Fibroblast of the aortic adventitia (primary cell): Measurements from ENCODE around the gene PCDH9. TPM values are rescaled to one million over a fixed set of nuclear protein-coding genes. Genes with fewer than 3 reads are reported as not detected.

ENCODE experiments used
- DNase-seq: peaks from one replicate; pipeline ENCODE4 v3.0.0-alpha.2; 2010; ENCODE audit warnings: low read depth
- H3K4me3 ChIP-seq: 2 replicates; pipeline ENCODE4 v1.5.1; 2011; ENCODE audit warnings: low read depth, mild to moderate bottlenecking, control low read depth, low read length, moderate library complexity
- CTCF ChIP-seq: IDR thresholded peaks from 2 replicates; pipeline ENCODE4 v1.5.1; 2011; ENCODE audit warnings: mild to moderate bottlenecking, low read length, control low read depth, inconsistent platforms; ENCODE audit not compliant: insufficient read depth
- total RNA-seq: library from RNA; depleted of rRNA; stranded (reverse); fragments of >200 nt; gene quantifications from 2 replicates; pipeline ENCODE4 v1.2.3, GENCODE V29; 2012; ENCODE audit warnings: low replicate concordance

PCDH9 gene
- total RNA-seq, 1 donor = 19.0 TPM

DNA sequence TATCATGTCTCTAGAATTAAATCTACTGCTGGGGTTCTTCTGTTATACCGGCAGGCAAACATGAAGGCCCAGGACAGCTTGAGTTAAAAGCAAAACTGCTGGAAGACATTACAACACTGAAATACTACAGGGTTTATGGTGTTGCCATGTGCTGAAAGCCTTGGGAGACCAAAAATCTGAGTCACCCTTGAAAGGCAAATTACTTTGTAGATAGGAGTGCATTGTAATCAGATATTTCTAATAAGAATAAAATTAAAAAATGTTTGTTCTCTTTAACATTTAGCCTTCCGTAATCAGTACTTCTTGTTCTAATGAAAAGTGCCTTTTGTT, 181.3 kb downstream of the PCDH9 start:
- peak; percentile 79 for DNase-seq
- no peak overlapping the region for H3K4me3 ChIP-seq
- no peak for TF ChIP-seq CTCF

DNA sequence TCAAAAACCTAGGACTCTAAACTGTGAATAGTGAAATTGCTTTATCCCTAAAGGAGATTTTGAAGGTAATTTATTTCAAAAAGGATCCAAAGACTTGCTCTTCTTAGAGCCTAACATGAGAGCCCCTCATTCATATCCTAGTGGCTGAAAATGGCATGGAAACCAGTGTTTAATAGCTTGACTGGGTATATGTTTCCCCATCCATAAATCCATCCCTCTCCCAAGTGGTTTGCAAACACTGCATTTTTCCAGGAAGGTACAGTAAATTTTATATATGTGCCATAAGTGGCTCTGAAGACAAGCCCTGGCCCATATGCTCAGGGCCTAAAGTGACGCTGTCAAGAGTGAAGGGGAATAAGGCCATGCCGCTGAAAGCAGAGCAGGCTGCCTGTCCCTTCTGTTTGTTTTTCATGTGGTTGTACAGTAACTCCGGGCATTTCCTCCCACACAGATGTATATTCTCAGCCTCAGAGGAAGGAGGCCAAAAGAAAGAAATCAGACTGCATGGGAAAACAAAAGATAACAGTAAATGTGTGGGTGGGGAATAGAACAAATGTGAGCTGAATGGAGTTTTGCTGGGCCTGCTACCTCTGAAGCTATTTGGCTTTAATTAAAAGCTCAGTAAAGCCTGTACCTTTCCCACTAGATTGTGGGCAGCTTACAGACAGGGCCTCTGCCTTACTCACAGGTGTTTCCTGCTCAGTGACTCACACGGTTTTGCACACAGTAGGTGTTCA, 181.9 kb downstream of the PCDH9 start:
- no peak overlapping the region for H3K4me3 ChIP-seq
- TF ChIP-seq CTCF = peak; percentile 23
- DNase-seq = peak; percentile 84

- no peak for TF ChIP-seq CTCF
- no peak for DNase-seq
- H3K4me3 ChIP-seq = no peak overlapping the region
Measured at GRCh38 chr13:67045357-67045756, 184.8 kb downstream of the PCDH9 start.

- peak; percentile 61 for DNase-seq
- no peak for TF ChIP-seq CTCF
Measured at GRCh38 chr13:67043901-67044300, 186.2 kb downstream of the PCDH9 start.

GRCh38 chr13:67042556-67042955, 187.6 kb downstream of the PCDH9 start:
- TF ChIP-seq CTCF = no peak
- DNase-seq = no peak

More at GRCh38 chr13:67043901-67044300, 186.2 kb downstream of the PCDH9 start:
- H3K4me3 ChIP-seq = no peak overlapping the region

GRCh38 chr13:67036699-67037457, 193.3 kb downstream of the PCDH9 start:
- H3K4me3 ChIP-seq = no peak overlapping the region
- no peak for DNase-seq
- TF ChIP-seq CTCF = no peak

More at GRCh38 chr13:67042556-67042955, 187.6 kb downstream of the PCDH9 start:
- H3K4me3 ChIP-seq = no peak overlapping the region
